GM12801 (cell line): ENCODE data around the gene SYNGR1.

Experiments used
- CTCF ChIP-seq: IDR thresholded peaks from one replicate; pipeline ENCODE4 v1.5.1; 2011; ENCODE audit warnings: control low read depth; ENCODE audit not compliant: insufficient read length; ENCODE audit errors: extremely low read depth

The SYNGR1 gene

GRCh38 chr22:39388261-39389011, 38.6 kb downstream of the SYNGR1 start:
- TF ChIP-seq CTCF = no peak

- no peak for TF ChIP-seq CTCF
Measured at GRCh38 chr22:39389420-39389819, 39.6 kb downstream of the SYNGR1 start.

- no peak for TF ChIP-seq CTCF
Measured at GRCh38 chr22:39392341-39392948, 42.7 kb downstream of the SYNGR1 start.

GRCh38 chr22:39395936-39396796, 46.4 kb downstream of the SYNGR1 start:
- TF ChIP-seq CTCF = no peak

- no peak for TF ChIP-seq CTCF
Measured at GRCh38 chr22:39396797-39397195, 47.0 kb downstream of the SYNGR1 start.

- TF ChIP-seq CTCF = no peak
Measured at GRCh38 chr22:39401301-39401631, 51.5 kb downstream of the SYNGR1 start.

- no peak for TF ChIP-seq CTCF
Measured at GRCh38 chr22:39405346-39406085, 55.7 kb downstream of the SYNGR1 start.
